HL-60 (cell line): ENCODE data around the gene PTPMT1.
"Not testable (repeated sequence)": the region's sequence is repeated elsewhere in the genome, so short reads cannot be mapped to it uniquely, and the experiment has no call there.

Experiments
- GABPA ChIP-seq: IDR thresholded peaks from 2 replicates; pipeline ENCODE4 v1.6.1; 2012; ENCODE audit warnings: low read depth
- POLR2AphosphoS5 ChIP-seq: IDR thresholded peaks from 2 replicates; pipeline ENCODE4 v1.6.1; 2012; ENCODE audit warnings: low read depth
- SPI1 ChIP-seq: IDR thresholded peaks from 2 replicates; pipeline ENCODE4 v1.6.1; 2012; ENCODE audit warnings: low read depth, mild to moderate bottlenecking, borderline replicate concordance
- TF ChIP-seq, protein P1 (sequence below): IDR thresholded peaks from one replicate; pipeline ENCODE4 v1.5.1; 2011; ENCODE audit warnings: low read length, control low read depth, inconsistent platforms; ENCODE audit not compliant: insufficient read depth
- TF ChIP-seq, protein P2 (sequence below): IDR thresholded peaks from 2 replicates; pipeline ENCODE4 v1.6.1; 2012; ENCODE audit warnings: low read depth; ENCODE audit not compliant: insufficient replicate concordance

- TF ChIP-seq, protein P1, sequence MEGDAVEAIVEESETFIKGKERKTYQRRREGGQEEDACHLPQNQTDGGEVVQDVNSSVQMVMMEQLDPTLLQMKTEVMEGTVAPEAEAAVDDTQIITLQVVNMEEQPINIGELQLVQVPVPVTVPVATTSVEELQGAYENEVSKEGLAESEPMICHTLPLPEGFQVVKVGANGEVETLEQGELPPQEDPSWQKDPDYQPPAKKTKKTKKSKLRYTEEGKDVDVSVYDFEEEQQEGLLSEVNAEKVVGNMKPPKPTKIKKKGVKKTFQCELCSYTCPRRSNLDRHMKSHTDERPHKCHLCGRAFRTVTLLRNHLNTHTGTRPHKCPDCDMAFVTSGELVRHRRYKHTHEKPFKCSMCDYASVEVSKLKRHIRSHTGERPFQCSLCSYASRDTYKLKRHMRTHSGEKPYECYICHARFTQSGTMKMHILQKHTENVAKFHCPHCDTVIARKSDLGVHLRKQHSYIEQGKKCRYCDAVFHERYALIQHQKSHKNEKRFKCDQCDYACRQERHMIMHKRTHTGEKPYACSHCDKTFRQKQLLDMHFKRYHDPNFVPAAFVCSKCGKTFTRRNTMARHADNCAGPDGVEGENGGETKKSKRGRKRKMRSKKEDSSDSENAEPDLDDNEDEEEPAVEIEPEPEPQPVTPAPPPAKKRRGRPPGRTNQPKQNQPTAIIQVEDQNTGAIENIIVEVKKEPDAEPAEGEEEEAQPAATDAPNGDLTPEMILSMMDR = not testable (repeated sequence)
- TF ChIP-seq POLR2AphosphoS5, GABPA, SPI1: not testable (repeated sequence)
- TF ChIP-seq, protein P2, sequence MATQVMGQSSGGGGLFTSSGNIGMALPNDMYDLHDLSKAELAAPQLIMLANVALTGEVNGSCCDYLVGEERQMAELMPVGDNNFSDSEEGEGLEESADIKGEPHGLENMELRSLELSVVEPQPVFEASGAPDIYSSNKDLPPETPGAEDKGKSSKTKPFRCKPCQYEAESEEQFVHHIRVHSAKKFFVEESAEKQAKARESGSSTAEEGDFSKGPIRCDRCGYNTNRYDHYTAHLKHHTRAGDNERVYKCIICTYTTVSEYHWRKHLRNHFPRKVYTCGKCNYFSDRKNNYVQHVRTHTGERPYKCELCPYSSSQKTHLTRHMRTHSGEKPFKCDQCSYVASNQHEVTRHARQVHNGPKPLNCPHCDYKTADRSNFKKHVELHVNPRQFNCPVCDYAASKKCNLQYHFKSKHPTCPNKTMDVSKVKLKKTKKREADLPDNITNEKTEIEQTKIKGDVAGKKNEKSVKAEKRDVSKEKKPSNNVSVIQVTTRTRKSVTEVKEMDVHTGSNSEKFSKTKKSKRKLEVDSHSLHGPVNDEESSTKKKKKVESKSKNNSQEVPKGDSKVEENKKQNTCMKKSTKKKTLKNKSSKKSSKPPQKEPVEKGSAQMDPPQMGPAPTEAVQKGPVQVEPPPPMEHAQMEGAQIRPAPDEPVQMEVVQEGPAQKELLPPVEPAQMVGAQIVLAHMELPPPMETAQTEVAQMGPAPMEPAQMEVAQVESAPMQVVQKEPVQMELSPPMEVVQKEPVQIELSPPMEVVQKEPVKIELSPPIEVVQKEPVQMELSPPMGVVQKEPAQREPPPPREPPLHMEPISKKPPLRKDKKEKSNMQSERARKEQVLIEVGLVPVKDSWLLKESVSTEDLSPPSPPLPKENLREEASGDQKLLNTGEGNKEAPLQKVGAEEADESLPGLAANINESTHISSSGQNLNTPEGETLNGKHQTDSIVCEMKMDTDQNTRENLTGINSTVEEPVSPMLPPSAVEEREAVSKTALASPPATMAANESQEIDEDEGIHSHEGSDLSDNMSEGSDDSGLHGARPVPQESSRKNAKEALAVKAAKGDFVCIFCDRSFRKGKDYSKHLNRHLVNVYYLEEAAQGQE = not testable (repeated sequence)
Observed at GRCh38 chr11:47562393-47562792, 3.0 kb upstream of the PTPMT1 start.
